Inferior parietal cortex (tissue), 1 donor: Measurements from ENCODE around the gene PCSK1.
"Not testable (repeated sequence)": the region's sequence is repeated elsewhere in the genome, so short reads cannot be mapped to it uniquely, and the experiment has no call there.

Source experiments
- DNase-seq: peaks from one replicate; pipeline ENCODE4 v3.0.0-alpha.2; 2016; ENCODE audit errors: extremely low spot score

The PCSK1 gene

GRCh38 chr5:96426831-96427230 is 6.2 kb downstream of the PCSK1 start:
- no peak for DNase-seq

GRCh38 chr5:96425443-96425842 is 7.6 kb downstream of the PCSK1 start:
- no peak for DNase-seq

- DNase-seq: no peak
Measured at GRCh38 chr5:96415897-96416296, 17.2 kb downstream of the PCSK1 start.

GRCh38 chr5:96412868-96413449 is 20.1 kb downstream of the PCSK1 start:
- no peak for DNase-seq

- DNase-seq: no peak
Measured at GRCh38 chr5:96410013-96410412, 23.0 kb downstream of the PCSK1 start.

GRCh38 chr5:96408841-96409538 is 24.1 kb downstream of the PCSK1 start:
- no peak for DNase-seq

GRCh38 chr5:96408210-96408777 is 24.8 kb downstream of the PCSK1 start:
- DNase-seq: no peak

- no peak for DNase-seq
Measured at GRCh38 chr5:96407436-96407835, 25.6 kb downstream of the PCSK1 start.

GRCh38 chr5:96404191-96404867 is 28.7 kb downstream of the PCSK1 start:
- no peak for DNase-seq

GRCh38 chr5:96402500-96402899 is 30.5 kb downstream of the PCSK1 start:
- DNase-seq: no peak

- no peak for DNase-seq
Measured at GRCh38 chr5:96396878-96397277, 36.2 kb downstream of the PCSK1 start.

- not testable (repeated sequence) for DNase-seq
Measured at GRCh38 chr5:96395295-96395694, 37.8 kb downstream of the PCSK1 start.

- no peak for DNase-seq
Measured at GRCh38 chr5:96391921-96392320, 41.1 kb downstream of the PCSK1 start.

- DNase-seq: no peak
Measured at GRCh38 chr5:96388176-96388575, 44.9 kb downstream of the PCSK1 start.

- DNase-seq: no peak
Measured at GRCh38 chr5:96387616-96388015, 45.4 kb downstream of the PCSK1 start.

- DNase-seq: no peak
Measured at GRCh38 chr5:96385538-96385937, 47.5 kb downstream of the PCSK1 start.

- DNase-seq: peak; percentile 29
Measured at GRCh38 chr5:96384353-96384752, 48.7 kb downstream of the PCSK1 start.

GRCh38 chr5:96381526-96381925 is 51.5 kb downstream of the PCSK1 start:
- DNase-seq: no peak

GRCh38 chr5:96379896-96380295 is 53.2 kb downstream of the PCSK1 start:
- DNase-seq: no peak

GRCh38 chr5:96377597-96377996 is 55.5 kb downstream of the PCSK1 start:
- DNase-seq: no peak

- no peak for DNase-seq
Measured at GRCh38 chr5:96377167-96377566, 55.9 kb downstream of the PCSK1 start.

- DNase-seq: no peak
Measured at GRCh38 chr5:96374653-96375052, 58.4 kb downstream of the PCSK1 start.

- DNase-seq: no peak
Measured at GRCh38 chr5:96373381-96373733, 59.7 kb downstream of the PCSK1 start.
